HCT116 (cell line): ENCODE measurements around the gene SUCLG2. TPM values are rescaled to one million over a fixed set of nuclear protein-coding genes. Genes with fewer than 3 reads are reported as not detected.

Experiments used
- ATAC-seq: fragments of 200-7000 bp; cut with Tn5 transposase; 2 replicates; pipeline ENCODE4 v1.9.1; 2020; ENCODE audit warnings: mild to moderate bottlenecking, moderate library complexity
- BruUV-seq: library from RNA; stranded (reverse); fragments of 400-500 nt; replicated peaks from 2 replicates; lab custom pipeline; 2021; lab: Mats Ljungman, UMichigan
- CTCF ChIA-PET: fragments of 300-600 bp; sonication (Branson Sonifier 250); formaldehyde crosslinking; loops from one replicate; lab custom pipeline; 2021; ENCODE audit warnings: antibody characterized with exemption; lab: Charles Lee
- POLR2A ChIA-PET: fragments of 300-600, 350-600 bp; sonication (Branson Sonifier 250); formaldehyde crosslinking; loops from one replicate; lab custom pipeline; 2021; ENCODE audit warnings: antibody characterized with exemption; lab: Charles Lee
- RAD21 ChIA-PET, 2 experiments: fragments of 300-600 bp; sonication (Branson Sonifier 250); formaldehyde crosslinking; loops; one replicate each; lab custom pipeline; 2023; ENCODE audit warnings: low total read pairs in 2 of 2; ENCODE audit not compliant: uncharacterized antibody in 2 of 2, unreplicated experiment in 2 of 2, low non-redundant PET in 1 of 2; lab: Charles Lee
- DNase-seq: peaks from one replicate; pipeline ENCODE4 v3.0.0-alpha.2; 2010; ENCODE audit warnings: low read depth, low spot score
- H2AFZ ChIP-seq: fragments of 200-600 bp; shearing (Covaris generic), sonication (generic); 2 replicates; pipeline ENCODE4 v1.6.1; 2017; ENCODE audit warnings: low read depth, mixed run types, mixed read lengths, antibody characterized with exemption, low read length; ENCODE audit not compliant: poor library complexity, severe bottlenecking
- H3K27ac ChIP-seq: 2 replicates; pipeline ENCODE4 v1.5.1; 2012; ENCODE audit warnings: low read depth, low read length
- H3K27me3 ChIP-seq: fragments of 200-600 bp; sonication (generic); 2 replicates; pipeline ENCODE4 v1.6.1; 2016; ENCODE audit warnings: mixed run types, low read length, mixed read lengths; ENCODE audit not compliant: insufficient read depth
- H3K36me3 ChIP-seq, 2 experiments: fragments of 200-500 bp in 1 of 2; fragments of 200-600 bp in 1 of 2; sonication (Bioruptor generic) in 1 of 2; sonication (generic) in 1 of 2; 2 replicates each; pipeline versions ENCODE4 v1.5.1 to v1.6.1; 2014 to 2016; ENCODE audit warnings: low read length in 2 of 2, inconsistent platforms in 1 of 2, mixed read lengths in 1 of 2, mixed run types in 1 of 2; ENCODE audit not compliant: insufficient read depth in 2 of 2, control insufficient read depth in 1 of 2
- H3K4me1 ChIP-seq, 2 experiments: fragments of 200-600 bp in 1 of 2; sonication (generic) in 1 of 2; 2 replicates each; pipeline versions ENCODE4 v1.5.1 to v1.6.1; 2012 to 2017; ENCODE audit warnings: low read length in 2 of 2, inconsistent platforms in 1 of 2, mild to moderate bottlenecking in 1 of 2, mixed read lengths in 1 of 2, mixed run types in 1 of 2, moderate library complexity in 1 of 2; ENCODE audit not compliant: insufficient read depth in 2 of 2, control insufficient read depth in 1 of 2
- H3K4me2 ChIP-seq: fragments of 200-600 bp; sonication (generic); 2 replicates; pipeline ENCODE4 v1.6.1; 2017; ENCODE audit warnings: mixed run types, low read length, mixed read lengths
- H3K4me3 ChIP-seq, 2 experiments: fragments of 200-600 bp in 1 of 2; sonication (generic) in 1 of 2; replicated peaks in 1 of 2; 2 replicates each; pipeline ENCODE4 v1.5.1; 2011 to 2016; ENCODE audit warnings: low read length in 2 of 2, control low read depth in 1 of 2, low read depth in 1 of 2, mild to moderate bottlenecking in 1 of 2, mixed read lengths in 1 of 2, mixed run types in 1 of 2
- H3K79me2 ChIP-seq: fragments of 200-600 bp; sonication (generic); 2 replicates; pipeline ENCODE4 v1.6.1; 2017; ENCODE audit warnings: mild to moderate bottlenecking, mixed run types, low read length, moderate library complexity, mixed read lengths; ENCODE audit not compliant: insufficient read depth
- H3K9ac ChIP-seq: fragments of 200-600 bp; sonication (generic); 2 replicates; pipeline ENCODE4 v1.6.1; 2016; ENCODE audit warnings: low read length, mixed read lengths
- H3K9me2 ChIP-seq: fragments of 200-600 bp; sonication (generic), shearing (Covaris generic); 2 replicates; pipeline ENCODE4 v1.6.1; 2017; ENCODE audit warnings: mixed run types, mild to moderate bottlenecking, moderate library complexity; ENCODE audit not compliant: insufficient read depth
- H3K9me3 ChIP-seq, 2 experiments: fragments of 200-500 bp in 1 of 2; fragments of 200-600 bp in 1 of 2; sonication (Bioruptor generic) in 1 of 2; sonication (generic) in 1 of 2; 2 replicates each; pipeline ENCODE4 v1.6.1; 2014 to 2017; ENCODE audit warnings: low read length in 2 of 2, mixed read lengths in 2 of 2, inconsistent platforms in 1 of 2, low read depth in 1 of 2, mild to moderate bottlenecking in 1 of 2, mixed run types in 1 of 2, moderate library complexity in 1 of 2; ENCODE audit not compliant: control insufficient read depth in 1 of 2, insufficient read depth in 1 of 2
- H4K20me1 ChIP-seq: fragments of 200-600 bp; sonication (generic), shearing (Covaris generic); 2 replicates; pipeline ENCODE4 v1.6.1; 2017; ENCODE audit warnings: mixed run types, mild to moderate bottlenecking, moderate library complexity; ENCODE audit not compliant: insufficient read depth
- CEBPB ChIP-seq: IDR thresholded peaks from 2 replicates; pipeline ENCODE4 v1.6.1; 2012; ENCODE audit warnings: low read depth
- EGR1 ChIP-seq: IDR thresholded peaks from 2 replicates; pipeline ENCODE4 v1.6.1; 2012; ENCODE audit warnings: low read depth
- ELF1 ChIP-seq: IDR thresholded peaks from 2 replicates; pipeline ENCODE4 v1.6.1; 2012; ENCODE audit warnings: low read depth, borderline replicate concordance
- EZH2 ChIP-seq: fragments of 200-600 bp; sonication (generic); IDR thresholded peaks from 2 replicates; pipeline ENCODE4 v1.6.1; 2017; ENCODE audit warnings: antibody characterized with exemption, mixed run types
- JUND ChIP-seq: IDR thresholded peaks from 2 replicates; pipeline ENCODE4 v1.6.1; 2012
- POLR2A ChIP-seq: IDR thresholded peaks from 2 replicates; pipeline ENCODE4 v1.7.0; 2011; ENCODE audit warnings: borderline replicate concordance; ENCODE audit not compliant: insufficient read depth, insufficient read length; ENCODE audit errors: extremely low read depth
- SP1 ChIP-seq: IDR thresholded peaks from 2 replicates; pipeline ENCODE4 v1.6.1; 2012; ENCODE audit warnings: low read depth
- YY1 ChIP-seq: IDR thresholded peaks from 2 replicates; pipeline ENCODE4 v1.6.1; 2011; ENCODE audit warnings: low read length, low read depth, moderate library complexity, mild to moderate bottlenecking; ENCODE audit not compliant: insufficient replicate concordance; ENCODE audit errors: extremely low read depth
- ZFX ChIP-seq: fragments of 450-650 bp; IDR thresholded peaks from 2 replicates; pipeline ENCODE4 v1.6.1; 2017
- intact Hi-C: fragments of 100-400 bp; cut with micrococcal nuclease; formaldehyde crosslinking; loops from 2 replicates; pipeline ENCODE4 v1.10.0; 2022
- total RNA-seq: library from RNA; stranded (reverse); gene quantifications from one replicate; pipeline ENCODE4 v1.2.1, GENCODE V29; 2021; ENCODE audit not compliant: unreplicated experiment
- TF ChIP-seq, protein P1 (sequence below): IDR thresholded peaks from 2 replicates; pipeline ENCODE4 v1.6.1; 2012
- TF ChIP-seq, protein P2 (sequence below): IDR thresholded peaks from 2 replicates; pipeline ENCODE4 v1.6.1; 2012; ENCODE audit warnings: low read depth
- TF ChIP-seq, protein P3 (sequence below): IDR thresholded peaks from 2 replicates; pipeline ENCODE4 v1.6.1; 2012

Gene SUCLG2
- total RNA-seq, 1 experiment from 2014 or later = 49.2 TPM

DNA sequence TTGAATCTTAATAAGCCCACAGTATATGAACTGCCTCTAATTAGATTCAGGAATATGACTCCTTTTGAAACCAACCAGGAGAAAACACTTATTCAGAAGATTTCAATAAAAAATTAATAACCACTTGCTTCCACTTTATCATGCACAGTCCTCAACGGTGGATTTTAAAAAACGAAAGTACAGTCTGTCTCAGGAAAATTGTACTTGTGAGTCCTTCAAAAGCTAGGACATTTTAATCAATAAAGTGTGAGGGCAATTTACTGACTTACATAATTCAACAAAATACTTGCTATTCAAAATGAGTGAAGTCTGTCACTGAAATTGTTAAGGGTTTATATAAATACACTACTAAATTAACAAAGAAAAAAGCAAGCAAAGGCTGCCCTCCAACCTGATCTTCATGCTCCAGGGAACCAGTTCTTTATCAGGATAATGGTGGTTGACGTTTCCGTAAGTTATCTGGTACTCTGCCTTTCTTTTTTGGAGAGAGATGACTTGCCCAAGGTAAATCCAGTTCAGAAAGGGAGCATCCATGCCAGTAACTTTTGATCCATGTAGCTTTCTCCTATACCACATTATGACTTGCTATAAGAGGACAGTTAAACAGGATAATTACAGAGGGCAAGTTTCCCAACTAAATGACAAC lies 17.0 kb downstream of the SUCLG2 start:
- no peak overlapping the region for H3K9ac ChIP-seq
- H4K20me1 ChIP-seq = no peaks in the 10 kb centered on the region
- no peaks in the 10 kb centered on the region for H3K36me3 ChIP-seq
- H3K4me1 ChIP-seq = no peaks in the 10 kb centered on the region
- H2AFZ ChIP-seq = no peak overlapping the region
- H3K4me3 ChIP-seq = no peak overlapping the region
- no peaks in the 10 kb centered on the region for H3K27me3 ChIP-seq
- DNase-seq (no peak), ATAC-seq (no peak)
- ChIA-PET POLR2A (no interaction called here), CTCF (no interaction called here), RAD21 (no interaction called here)
- H3K4me2 ChIP-seq = no peak overlapping the region
- intact Hi-C loops = no loop called here
- BruUV-seq = no TSS peak
- no peaks in the 10 kb centered on the region for H3K9me3 ChIP-seq
- no peak overlapping the region for H3K27ac ChIP-seq
- H3K9me2 ChIP-seq = no peaks in the 10 kb centered on the region
- peaks cover 48% of the 10 kb centered on the region for H3K79me2 ChIP-seq
- TF ChIP-seq ZFX (no peak), CEBPB (no peak), POLR2A (no peak), ELF1 (no peak), YY1 (no peak), JUND (no peak), EGR1 (no peak), SP1 (no peak), EZH2 (no peak)
- TF ChIP-seq, protein P1, sequence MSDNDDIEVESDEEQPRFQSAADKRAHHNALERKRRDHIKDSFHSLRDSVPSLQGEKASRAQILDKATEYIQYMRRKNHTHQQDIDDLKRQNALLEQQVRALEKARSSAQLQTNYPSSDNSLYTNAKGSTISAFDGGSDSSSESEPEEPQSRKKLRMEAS = no peak
- TF ChIP-seq, protein P2, sequence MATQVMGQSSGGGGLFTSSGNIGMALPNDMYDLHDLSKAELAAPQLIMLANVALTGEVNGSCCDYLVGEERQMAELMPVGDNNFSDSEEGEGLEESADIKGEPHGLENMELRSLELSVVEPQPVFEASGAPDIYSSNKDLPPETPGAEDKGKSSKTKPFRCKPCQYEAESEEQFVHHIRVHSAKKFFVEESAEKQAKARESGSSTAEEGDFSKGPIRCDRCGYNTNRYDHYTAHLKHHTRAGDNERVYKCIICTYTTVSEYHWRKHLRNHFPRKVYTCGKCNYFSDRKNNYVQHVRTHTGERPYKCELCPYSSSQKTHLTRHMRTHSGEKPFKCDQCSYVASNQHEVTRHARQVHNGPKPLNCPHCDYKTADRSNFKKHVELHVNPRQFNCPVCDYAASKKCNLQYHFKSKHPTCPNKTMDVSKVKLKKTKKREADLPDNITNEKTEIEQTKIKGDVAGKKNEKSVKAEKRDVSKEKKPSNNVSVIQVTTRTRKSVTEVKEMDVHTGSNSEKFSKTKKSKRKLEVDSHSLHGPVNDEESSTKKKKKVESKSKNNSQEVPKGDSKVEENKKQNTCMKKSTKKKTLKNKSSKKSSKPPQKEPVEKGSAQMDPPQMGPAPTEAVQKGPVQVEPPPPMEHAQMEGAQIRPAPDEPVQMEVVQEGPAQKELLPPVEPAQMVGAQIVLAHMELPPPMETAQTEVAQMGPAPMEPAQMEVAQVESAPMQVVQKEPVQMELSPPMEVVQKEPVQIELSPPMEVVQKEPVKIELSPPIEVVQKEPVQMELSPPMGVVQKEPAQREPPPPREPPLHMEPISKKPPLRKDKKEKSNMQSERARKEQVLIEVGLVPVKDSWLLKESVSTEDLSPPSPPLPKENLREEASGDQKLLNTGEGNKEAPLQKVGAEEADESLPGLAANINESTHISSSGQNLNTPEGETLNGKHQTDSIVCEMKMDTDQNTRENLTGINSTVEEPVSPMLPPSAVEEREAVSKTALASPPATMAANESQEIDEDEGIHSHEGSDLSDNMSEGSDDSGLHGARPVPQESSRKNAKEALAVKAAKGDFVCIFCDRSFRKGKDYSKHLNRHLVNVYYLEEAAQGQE = no peak
- TF ChIP-seq, protein P3, sequence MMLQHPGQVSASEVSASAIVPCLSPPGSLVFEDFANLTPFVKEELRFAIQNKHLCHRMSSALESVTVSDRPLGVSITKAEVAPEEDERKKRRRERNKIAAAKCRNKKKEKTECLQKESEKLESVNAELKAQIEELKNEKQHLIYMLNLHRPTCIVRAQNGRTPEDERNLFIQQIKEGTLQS = no peak
